Activated CD8-positive, alpha-beta memory T cell treated with anti-CD3 and anti-CD28 coated beads, Interleukin-2, amount 10 ng/mL, durations not matched to agents 7 days and 5 days (primary cell): Measurements from ENCODE around the gene VSIR. TPM values are rescaled to one million over a fixed set of nuclear protein-coding genes. Genes with fewer than 3 reads are reported as not detected.

ENCODE experiments used
- ATAC-seq: fragments of 150-1000 bp; cut with Tn5 transposase; one replicate; pipeline ENCODE4 v1.10.0; 2021; ENCODE audit warnings: moderate library complexity
- CTCF ChIA-PET: fragments of 350-600 bp; sonication (Branson Sonifier 250); formaldehyde crosslinking; loops from one replicate; lab custom pipeline; 2021; ENCODE audit warnings: antibody characterized with exemption; lab: Charles Lee
- DNase-seq: peaks from one replicate; pipeline ENCODE4 v3.0.0-alpha.2; 2020
- H3K27ac Mint-ChIP-seq: one replicate; pipeline ENCODE4 v1.8.0; 2021; ENCODE audit warnings: mild to moderate bottlenecking, mixed read lengths
- H3K27me3 Mint-ChIP-seq: one replicate; pipeline ENCODE4 v1.8.0; 2021; ENCODE audit warnings: mixed read lengths
- H3K36me3 Mint-ChIP-seq: one replicate; pipeline ENCODE4 v1.8.0; 2021; ENCODE audit warnings: mild to moderate bottlenecking, mixed read lengths
- H3K4me1 Mint-ChIP-seq: one replicate; pipeline ENCODE4 v1.8.0; 2021; ENCODE audit warnings: mixed read lengths
- H3K4me3 Mint-ChIP-seq: one replicate; pipeline ENCODE4 v1.8.0; 2021; ENCODE audit warnings: mild to moderate bottlenecking, moderate library complexity, mixed read lengths
- H3K9me3 Mint-ChIP-seq: one replicate; pipeline ENCODE4 v1.8.0; 2022; ENCODE audit warnings: low read depth, mixed read lengths
- total RNA-seq, 2 experiments: library from RNA; stranded (reverse); gene quantifications; one replicate each; pipeline ENCODE4 v1.2.3, GENCODE V29; 2021

The VSIR gene
- total RNA-seq, 2 experiments from 2014 or later: 37.8 to 68.4 TPM

DNA sequence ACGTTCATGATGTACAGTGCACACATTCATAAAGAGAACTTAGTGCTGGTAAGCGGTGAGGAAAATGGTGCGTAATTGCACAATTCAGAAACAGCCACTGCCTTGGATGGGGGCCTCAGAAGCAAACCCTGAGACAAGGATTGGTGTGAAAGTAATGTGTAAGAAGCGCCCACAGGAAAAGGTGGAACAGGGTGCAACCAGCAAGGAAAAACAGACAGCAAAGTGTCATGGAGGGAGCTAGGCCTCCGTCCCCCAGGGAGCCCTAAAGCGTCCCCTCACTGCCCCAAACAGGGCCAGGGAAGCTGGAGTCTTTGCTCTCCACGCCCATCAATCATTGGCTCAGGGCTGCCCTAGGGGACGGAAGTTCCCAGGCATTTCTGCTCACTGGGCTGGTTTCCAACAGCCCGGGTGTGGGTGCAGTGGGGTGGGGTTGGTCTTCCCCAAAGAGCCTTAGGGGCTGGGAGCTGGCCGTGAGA lies 44.1 kb downstream of the VSIR start:
- CTCF ChIA-PET: interaction anchor here (3.7 to 7.3 kb wide), 9 partner anchors 13 to 83 kb away, joined by 12 to 55 read pairs (median 31); partner anchors contain the start of gene VSIR
- Mint-ChIP-seq H3K27me3 (no peaks in the 10 kb centered on the region), H3K27ac (peak overlapping the region; percentile 96), H3K9me3 (no peaks in the 10 kb centered on the region), H3K4me1 (peaks cover 89% of the 10 kb centered on the region), H3K36me3 (no peaks in the 10 kb centered on the region), H3K4me3 (no peak overlapping the region)
- ATAC-seq (no peak), DNase-seq (no peak)

DNA sequence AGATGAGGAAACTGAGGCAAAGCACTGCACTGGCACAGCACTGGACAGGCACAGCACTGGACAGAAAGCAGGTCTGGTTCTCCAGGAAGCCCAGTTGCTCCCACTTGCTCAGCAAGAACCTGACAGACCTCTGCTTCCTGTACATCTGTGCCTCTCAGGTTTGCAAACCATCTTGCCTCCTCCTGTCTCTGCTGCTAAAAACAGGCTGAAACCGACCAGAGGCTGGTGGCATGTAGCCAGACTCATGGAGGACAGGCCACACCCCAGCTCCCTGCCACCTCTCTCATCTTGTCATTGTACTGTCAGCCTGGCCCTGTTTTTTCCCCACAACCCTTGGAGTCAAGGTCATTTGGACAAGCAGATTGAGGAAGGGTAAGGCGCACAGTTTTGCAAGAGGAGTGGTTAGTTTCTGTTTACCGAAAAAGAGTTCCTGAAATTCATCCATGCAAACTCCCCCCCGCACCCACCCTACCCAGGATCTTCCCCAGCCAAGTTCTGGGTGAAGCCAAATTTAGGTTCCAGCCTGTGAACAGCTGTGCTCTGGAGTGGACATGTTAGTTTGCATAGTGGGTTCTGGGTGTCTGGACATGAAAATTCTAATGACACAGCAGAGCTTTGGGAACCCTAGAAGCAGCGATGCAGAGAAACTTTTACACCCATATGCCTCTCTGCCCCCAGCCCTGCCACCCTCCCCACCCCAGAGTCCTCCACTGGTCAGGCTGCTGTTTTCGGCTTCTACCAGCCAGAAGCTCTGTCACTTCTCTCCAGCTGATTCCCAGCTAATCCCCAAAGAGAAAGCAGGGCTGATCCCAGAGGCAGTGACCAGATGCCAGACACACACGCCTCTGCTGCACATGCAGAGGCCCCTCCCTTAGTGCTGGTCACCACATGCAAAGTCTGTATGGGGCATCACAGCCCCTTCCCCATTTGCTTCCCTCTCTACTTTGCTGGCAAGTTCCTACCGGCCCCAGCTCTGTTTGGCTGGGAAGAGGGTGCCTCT lies 45.3 kb downstream of the VSIR start:
- no peaks in the 10 kb centered on the region for H3K9me3 Mint-ChIP-seq
- CTCF ChIA-PET: interaction anchor here (0.6 to 7.3 kb wide), 18 partner anchors 9 to 686 kb away, joined by 3 to 55 read pairs (median 14); partner anchors contain the start of gene VSIR
- DNase-seq (peak; percentile 86), ATAC-seq (peak; percentile 57)
- no peaks in the 10 kb centered on the region for H3K36me3 Mint-ChIP-seq
- peaks cover 85% of the 10 kb centered on the region for H3K4me1 Mint-ChIP-seq
- peak overlapping the region; percentile 11 for H3K4me3 Mint-ChIP-seq
- peak overlapping the region; percentile 96 for H3K27ac Mint-ChIP-seq
- H3K27me3 Mint-ChIP-seq: no peaks in the 10 kb centered on the region

- no peaks in the 10 kb centered on the region for H3K27me3 Mint-ChIP-seq
- ATAC-seq: peak; percentile 45
- peak; percentile 76 for DNase-seq
- CTCF ChIA-PET: interaction anchor here (0.8 to 7.3 kb wide), 18 partner anchors 10 to 169 kb away, joined by 3 to 55 read pairs (median 14); partner anchors contain the start of gene VSIR
- peak overlapping the region; percentile 96 for H3K27ac Mint-ChIP-seq
- H3K9me3 Mint-ChIP-seq: no peaks in the 10 kb centered on the region
- peak overlapping the region; percentile 23 for H3K4me3 Mint-ChIP-seq
- H3K4me1 Mint-ChIP-seq: peaks cover 77% of the 10 kb centered on the region
- no peaks in the 10 kb centered on the region for H3K36me3 Mint-ChIP-seq
Observed at GRCh38 chr10:71727105-71727737, 46.1 kb downstream of the VSIR start.

GRCh38 chr10:71726580-71727104 lies 46.7 kb downstream of the VSIR start:
- CTCF ChIA-PET: interaction anchor here (1.0 to 7.3 kb wide), 15 partner anchors 10 to 170 kb away, joined by 3 to 55 read pairs (median 22); partner anchors contain the start of gene VSIR
- Mint-ChIP-seq H3K27me3 (peaks cover 3% of the 10 kb centered on the region), H3K27ac (peak overlapping the region; percentile 96), H3K9me3 (no peaks in the 10 kb centered on the region), H3K4me1 (peaks cover 71% of the 10 kb centered on the region), H3K36me3 (no peaks in the 10 kb centered on the region), H3K4me3 (peak overlapping the region; percentile 23)
- ATAC-seq: peak; percentile 59
- peak; percentile 71 for DNase-seq

DNA sequence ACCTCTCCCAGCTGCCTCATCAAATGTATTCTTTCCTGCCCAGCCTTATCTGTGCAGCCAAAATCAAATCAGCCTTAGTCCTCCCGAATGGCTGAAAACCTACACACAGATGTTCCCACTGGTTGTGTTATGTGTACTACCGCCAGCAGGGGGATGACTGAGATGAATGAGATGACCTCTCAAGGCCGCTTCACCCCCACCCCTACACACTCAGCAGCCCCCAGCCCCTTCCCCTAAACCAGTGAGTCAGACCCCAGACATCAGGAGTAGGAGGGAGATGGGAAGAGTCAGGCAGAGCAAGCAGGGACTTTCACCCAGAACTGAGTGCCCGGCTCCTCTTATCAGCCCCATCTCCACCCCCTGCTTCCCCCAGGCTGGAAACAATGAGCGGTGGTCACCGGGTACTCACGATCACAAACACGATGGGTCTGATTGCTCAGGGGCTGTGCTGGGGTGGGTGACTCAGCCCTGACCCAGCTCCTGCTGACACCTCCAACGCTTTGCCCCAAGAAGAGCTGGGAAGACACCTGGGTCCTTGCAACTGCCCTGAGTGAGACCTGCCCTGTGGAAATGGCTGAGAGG lies 47.2 kb downstream of the VSIR start:
- CTCF ChIA-PET: interaction anchor here (1.0 to 7.3 kb wide), 19 partner anchors 9 to 171 kb away, joined by 3 to 55 read pairs (median 12); partner anchors contain the start of gene VSIR
- Mint-ChIP-seq H3K9me3 (no peaks in the 10 kb centered on the region), H3K27me3 (peaks cover 3% of the 10 kb centered on the region), H3K4me3 (peak overlapping the region; percentile 23), H3K36me3 (no peaks in the 10 kb centered on the region), H3K27ac (peak overlapping the region; percentile 96), H3K4me1 (peaks cover 65% of the 10 kb centered on the region)
- ATAC-seq (peak; percentile 48), DNase-seq (peak; percentile 75)

DNA sequence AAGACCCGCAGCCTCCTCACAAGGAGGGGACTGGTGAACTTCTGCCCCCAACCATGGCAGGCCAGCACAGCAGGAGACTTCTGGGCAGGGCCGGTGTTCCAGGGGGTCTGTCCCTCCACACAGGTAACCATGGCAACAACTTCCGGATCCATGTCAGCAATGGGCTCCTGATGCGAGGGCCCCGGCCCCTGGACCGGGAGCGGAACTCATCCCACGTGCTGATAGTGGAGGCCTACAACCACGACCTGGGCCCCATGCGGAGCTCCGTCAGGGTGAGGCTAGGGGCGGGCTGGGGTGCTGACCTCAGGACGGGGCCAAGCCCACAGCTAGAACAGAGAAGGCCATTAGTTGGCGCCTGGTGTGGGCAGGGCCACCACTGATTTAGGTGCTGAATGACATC lies 48.1 kb downstream of the VSIR start:
- CTCF ChIA-PET: interaction anchor here (1.0 to 7.3 kb wide), 15 partner anchors 8 to 88 kb away, joined by 3 to 55 read pairs (median 22); partner anchors contain the start of gene VSIR
- peaks cover 3% of the 10 kb centered on the region for H3K27me3 Mint-ChIP-seq
- ATAC-seq (no peak), DNase-seq (no peak)
- no peak overlapping the region for H3K4me3 Mint-ChIP-seq
- H3K9me3 Mint-ChIP-seq: no peaks in the 10 kb centered on the region
- no peaks in the 10 kb centered on the region for H3K36me3 Mint-ChIP-seq
- H3K4me1 Mint-ChIP-seq: peaks cover 57% of the 10 kb centered on the region
- H3K27ac Mint-ChIP-seq: no peak overlapping the region

- no peak overlapping the region for H3K27ac Mint-ChIP-seq
- no peak for DNase-seq
- peaks cover 52% of the 10 kb centered on the region for H3K4me1 Mint-ChIP-seq
- H3K9me3 Mint-ChIP-seq: no peaks in the 10 kb centered on the region
- CTCF ChIA-PET: interaction anchor here (0.9 to 7.3 kb wide), 11 partner anchors 9 to 87 kb away, joined by 3 to 55 read pairs (median 27); partner anchors contain the start of gene VSIR
- ATAC-seq: no peak
- peaks cover 3% of the 10 kb centered on the region for H3K27me3 Mint-ChIP-seq
- H3K4me3 Mint-ChIP-seq: no peak overlapping the region
- H3K36me3 Mint-ChIP-seq: no peaks in the 10 kb centered on the region
Observed at GRCh38 chr10:71724539-71724938, 48.8 kb downstream of the VSIR start.

- CTCF ChIA-PET: interaction anchor here (4.8 to 7.0 kb wide), 3 partner anchors 10 to 49 kb away, joined by 38 to 55 read pairs (median 42); partner anchors contain the start of gene VSIR
- DNase-seq (no peak), ATAC-seq (no peak)
- Mint-ChIP-seq H3K27ac (no peak overlapping the region), H3K4me1 (peaks cover 40% of the 10 kb centered on the region), H3K4me3 (no peak overlapping the region), H3K9me3 (no peaks in the 10 kb centered on the region), H3K36me3 (no peaks in the 10 kb centered on the region), H3K27me3 (peaks cover 3% of the 10 kb centered on the region)
Observed at GRCh38 chr10:71723311-71723710, 50.0 kb downstream of the VSIR start.

DNA sequence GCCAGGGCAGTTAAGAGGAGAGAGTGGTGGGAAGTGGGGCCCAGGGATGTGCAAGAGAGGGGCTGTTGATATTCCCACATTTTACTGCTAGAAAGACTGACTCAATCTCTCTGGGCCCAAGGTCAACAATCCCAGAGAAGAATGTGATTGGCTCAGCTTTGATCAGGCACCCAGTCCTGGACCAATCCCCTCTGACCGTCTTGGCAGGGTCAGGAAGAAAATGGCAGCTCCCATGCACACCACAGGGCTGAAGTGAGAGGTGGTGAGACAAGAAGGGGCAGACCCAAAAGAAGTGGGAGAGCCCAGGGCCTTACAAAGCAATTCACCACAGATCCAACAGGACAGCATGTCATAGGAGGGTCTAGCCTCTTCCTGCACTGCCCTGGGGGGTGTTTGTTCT lies 50.5 kb downstream of the VSIR start:
- Mint-ChIP-seq H3K27ac (no peak overlapping the region), H3K4me3 (no peak overlapping the region), H3K27me3 (peaks cover 3% of the 10 kb centered on the region), H3K36me3 (no peaks in the 10 kb centered on the region), H3K9me3 (no peaks in the 10 kb centered on the region), H3K4me1 (peaks cover 35% of the 10 kb centered on the region)
- no peak for DNase-seq
- ATAC-seq: no peak
- CTCF ChIA-PET: interaction anchor here (4.8 to 7.0 kb wide), 3 partner anchors 10 to 50 kb away, joined by 38 to 55 read pairs (median 42); partner anchors contain the start of gene VSIR

- ATAC-seq: no peak
- CTCF ChIA-PET: interaction anchor here (1.2 to 3.1 kb wide), 3 partner anchors 9 to 52 kb away, joined by 3 to 9 read pairs (median 4); partner anchors contain the start of gene VSIR
- DNase-seq: no peak
Observed at GRCh38 chr10:71721313-71721712, 52.0 kb downstream of the VSIR start.

DNA sequence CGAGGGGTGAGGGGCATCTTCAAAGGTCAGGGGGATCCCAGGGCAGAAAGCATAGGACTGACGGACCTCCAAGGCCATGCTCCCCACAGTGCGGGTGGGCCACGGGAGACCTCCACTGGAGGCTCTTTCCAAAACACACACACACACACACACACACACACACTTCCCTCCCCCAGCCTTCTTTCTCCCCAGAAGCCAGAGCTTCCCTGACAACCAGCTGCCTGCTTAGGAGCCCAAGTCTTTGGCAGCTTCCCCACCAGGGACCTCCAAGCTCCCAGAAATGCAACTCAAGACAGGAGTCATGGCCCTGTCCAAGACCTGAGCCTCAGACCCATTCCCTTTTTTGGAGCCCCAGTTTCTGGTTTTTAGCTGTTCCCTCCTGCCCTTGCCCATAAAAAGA lies 53.0 kb downstream of the VSIR start:
- Mint-ChIP-seq H3K27ac (no peak overlapping the region), H3K4me3 (no peak overlapping the region), H3K4me1 (peaks cover 11% of the 10 kb centered on the region), H3K9me3 (no peaks in the 10 kb centered on the region), H3K27me3 (peaks cover 3% of the 10 kb centered on the region), H3K36me3 (no peaks in the 10 kb centered on the region)
- no peak for DNase-seq
- no peak for ATAC-seq
- CTCF ChIA-PET: interaction anchor here (2.9 to 16.3 kb wide), 3 partner anchors 12 to 53 kb away, joined by 9 to 235 read pairs (median 12); partner anchors contain the start of gene VSIR

More at GRCh38 chr10:71721313-71721712, 52.0 kb downstream of the VSIR start:
- Mint-ChIP-seq H3K9me3 (no peaks in the 10 kb centered on the region), H3K4me3 (no peak overlapping the region), H3K27me3 (peaks cover 3% of the 10 kb centered on the region), H3K4me1 (peaks cover 20% of the 10 kb centered on the region), H3K27ac (no peak overlapping the region), H3K36me3 (no peaks in the 10 kb centered on the region)
